ENCODE results near the gene TOP2A.
A peak's percentile ranks its signal among the peaks of the same experiment; 100 is the strongest.

Gene TOP2A

GRCh38 chr17:40345161-40345993 lies 72.3 kb downstream of the TOP2A start:
- DNase-seq (ENCODE audit: low spot score) = no peak

GRCh38 chr17:40344421-40345160 lies 73.1 kb downstream of the TOP2A start:
- DNase-seq (ENCODE audit: low spot score) = no peak

- no peak for DNase-seq (ENCODE audit: low spot score)
Observed at GRCh38 chr17:40343219-40344119, 74.2 kb downstream of the TOP2A start.

GRCh38 chr17:40342504-40343218 lies 75.0 kb downstream of the TOP2A start:
- DNase-seq (ENCODE audit: low spot score) = no peak

GRCh38 chr17:40341808-40342503 lies 75.7 kb downstream of the TOP2A start:
- no peak for DNase-seq (ENCODE audit: low spot score)

- peak; percentile 95 for DNase-seq (ENCODE audit: low spot score)
Observed at GRCh38 chr17:40340880-40341807, 76.6 kb downstream of the TOP2A start.

GRCh38 chr17:40340327-40340726 lies 77.4 kb downstream of the TOP2A start:
- DNase-seq (ENCODE audit: low spot score) = no peak

- DNase-seq (ENCODE audit: low spot score) = peak; percentile 56
Observed at GRCh38 chr17:40338941-40339649, 78.6 kb downstream of the TOP2A start.

Measured in NAMALWA (cell line).